Smooth muscle cell (in vitro differentiated cells): ENCODE data around the gene SGTB. TPM values are rescaled to one million over a fixed set of nuclear protein-coding genes. Genes with fewer than 3 reads are reported as not detected.

Source experiments
- DNase-seq: peaks from one replicate; lab custom pipeline; 2025; ENCODE audit not compliant: unreplicated experiment; lab: John Stamatoyannopoulos, UW
- H2AFZ ChIP-seq: fragments of 200-600 bp; sonication (generic); 2 replicates; pipeline ENCODE4 v1.6.0; 2016; ENCODE audit warnings: antibody characterized with exemption, low read depth, mild to moderate bottlenecking
- H3F3A ChIP-seq: fragments of 200-600 bp; sonication (generic); 2 replicates; pipeline ENCODE4 v1.6.0; 2017; ENCODE audit warnings: antibody characterized with exemption, low read depth
- H3K27ac ChIP-seq: fragments of 200-600 bp; sonication (generic); 2 replicates; pipeline ENCODE4 v1.5.1; 2016; ENCODE audit warnings: low read depth, mild to moderate bottlenecking
- H3K27me3 ChIP-seq: fragments of 200-600 bp; sonication (generic); 2 replicates; pipeline ENCODE4 v1.6.1; 2016; ENCODE audit warnings: low read depth, mild to moderate bottlenecking
- H3K36me3 ChIP-seq: fragments of 200-600 bp; sonication (generic); 2 replicates; pipeline ENCODE4 v1.5.1; 2016; ENCODE audit warnings: low read depth
- H3K4me1 ChIP-seq: fragments of 200-600 bp; sonication (generic); 2 replicates; pipeline ENCODE4 v1.5.1; 2016; ENCODE audit warnings: low read depth
- H3K4me2 ChIP-seq: fragments of 200-600 bp; sonication (generic); 2 replicates; pipeline ENCODE4 v1.6.0; 2016; ENCODE audit warnings: mild to moderate bottlenecking
- H3K4me3 ChIP-seq: fragments of 200-600 bp; sonication (generic); 2 replicates; pipeline ENCODE4 v1.5.1; 2016; ENCODE audit warnings: mild to moderate bottlenecking
- H3K79me2 ChIP-seq: fragments of 200-600 bp; sonication (generic); 2 replicates; pipeline ENCODE4 v1.6.0; 2016; ENCODE audit warnings: low read depth, mild to moderate bottlenecking
- H3K9ac ChIP-seq: fragments of 200-600 bp; sonication (generic); 2 replicates; pipeline ENCODE4 v1.6.0; 2016; ENCODE audit warnings: low read depth
- H3K9me3 ChIP-seq: fragments of 200-600 bp; sonication (generic); replicated peaks from 2 replicates; pipeline ENCODE4 v1.5.1; 2016; ENCODE audit warnings: low read depth
- H4K20me1 ChIP-seq: fragments of 200-600 bp; sonication (generic); 2 replicates; pipeline ENCODE4 v1.6.0; 2016; ENCODE audit warnings: low read depth
- WGBS: methylation state at CpG from one replicate; pipeline ENCODE4 v1.1.7; 2016; ENCODE audit warnings: low lambda C conversion rate; 5-methylcytosine and 5-hydroxymethylcytosine counted together
- polyA plus RNA-seq: library from polyadenylated mRNA; unstranded; fragments of >200 nt; fragmentation: Nextera tagmentation; extraction: Ambion mirVana; gene quantifications from 2 replicates; pipeline ENCODE4 v1.2.1, GENCODE V29; 2016
- total RNA-seq: library from RNA; depleted of rRNA; stranded (reverse); fragments of >200 nt; gene quantifications from 2 replicates; pipeline ENCODE4 v1.2.3, GENCODE V29; 2014
- TF ChIP-seq, protein P1 (sequence below): fragments of 200-600 bp; sonication (generic); IDR thresholded peaks from 2 replicates; pipeline ENCODE4 v1.5.1; 2017; ENCODE audit warnings: borderline replicate concordance, mild to moderate bottlenecking, antibody characterized with exemption; ENCODE audit not compliant: insufficient read depth, poor library complexity, severe bottlenecking

SGTB gene
- total and polyA plus RNA-seq, 2 experiments from 2014 or later, result 5.3 to 12.8 TPM

- Histone ChIP-seq H3F3A (no peaks in the 10 kb centered on the region), H3K79me2 (peaks cover 5% of the 10 kb centered on the region), H3K4me1 (no peaks in the 10 kb centered on the region), H3K4me3 (no peak overlapping the region), H4K20me1 (no peaks in the 10 kb centered on the region), H3K36me3 (no peaks in the 10 kb centered on the region), H2AFZ (no peak overlapping the region), H3K27me3 (no peaks in the 10 kb centered on the region), H3K27ac (no peak overlapping the region), H3K9me3 (no peaks in the 10 kb centered on the region), H3K4me2 (no peak overlapping the region), H3K9ac (no peak overlapping the region)
- TF ChIP-seq, protein P1, sequence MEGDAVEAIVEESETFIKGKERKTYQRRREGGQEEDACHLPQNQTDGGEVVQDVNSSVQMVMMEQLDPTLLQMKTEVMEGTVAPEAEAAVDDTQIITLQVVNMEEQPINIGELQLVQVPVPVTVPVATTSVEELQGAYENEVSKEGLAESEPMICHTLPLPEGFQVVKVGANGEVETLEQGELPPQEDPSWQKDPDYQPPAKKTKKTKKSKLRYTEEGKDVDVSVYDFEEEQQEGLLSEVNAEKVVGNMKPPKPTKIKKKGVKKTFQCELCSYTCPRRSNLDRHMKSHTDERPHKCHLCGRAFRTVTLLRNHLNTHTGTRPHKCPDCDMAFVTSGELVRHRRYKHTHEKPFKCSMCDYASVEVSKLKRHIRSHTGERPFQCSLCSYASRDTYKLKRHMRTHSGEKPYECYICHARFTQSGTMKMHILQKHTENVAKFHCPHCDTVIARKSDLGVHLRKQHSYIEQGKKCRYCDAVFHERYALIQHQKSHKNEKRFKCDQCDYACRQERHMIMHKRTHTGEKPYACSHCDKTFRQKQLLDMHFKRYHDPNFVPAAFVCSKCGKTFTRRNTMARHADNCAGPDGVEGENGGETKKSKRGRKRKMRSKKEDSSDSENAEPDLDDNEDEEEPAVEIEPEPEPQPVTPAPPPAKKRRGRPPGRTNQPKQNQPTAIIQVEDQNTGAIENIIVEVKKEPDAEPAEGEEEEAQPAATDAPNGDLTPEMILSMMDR, result no peak
- DNase-seq, result no peak
These were observed 47.2 kb downstream of the SGTB start for GRCh38 chr5:65674749-65675148.

- Histone ChIP-seq H2AFZ (no peak overlapping the region), H3F3A (no peaks in the 10 kb centered on the region), H3K4me2 (no peak overlapping the region), H3K27ac (peak overlapping the region; percentile 28), H4K20me1 (no peaks in the 10 kb centered on the region), H3K79me2 (no peaks in the 10 kb centered on the region), H3K4me1 (no peaks in the 10 kb centered on the region), H3K36me3 (no peaks in the 10 kb centered on the region), H3K9ac (no peak overlapping the region), H3K4me3 (no peak overlapping the region), H3K9me3 (no peaks in the 10 kb centered on the region), H3K27me3 (no peaks in the 10 kb centered on the region)
- DNase-seq, result no peak
- TF ChIP-seq, protein P1, result no peak
- 52% methylated on average over 1 of the region's 1 CpG for WGBS
These were observed 49.1 kb downstream of the SGTB start for GRCh38 chr5:65672796-65673195.

DNA sequence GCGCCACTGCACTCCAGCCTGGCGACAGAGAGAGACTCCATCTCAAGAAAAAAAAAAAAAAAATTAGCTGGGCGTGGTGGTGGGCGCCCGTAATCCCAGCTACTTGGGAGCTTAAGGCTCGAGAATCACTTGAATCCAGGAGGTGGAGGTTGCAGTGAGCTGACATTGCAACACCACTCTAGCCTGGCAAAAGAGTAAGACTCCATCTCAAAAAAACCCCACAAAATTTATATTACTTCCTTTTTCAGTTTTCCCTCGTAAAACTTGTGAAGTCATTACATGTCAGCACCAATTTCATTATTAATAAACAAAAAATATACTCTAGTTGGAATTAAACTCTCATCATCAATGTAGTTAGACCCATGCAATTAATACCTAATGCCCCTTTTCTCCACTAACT is 53.2 kb downstream of the SGTB start:
- Histone ChIP-seq H3K4me1 (no peaks in the 10 kb centered on the region), H3K4me2 (no peak overlapping the region), H3K9ac (no peak overlapping the region), H3F3A (peaks cover 3% of the 10 kb centered on the region), H3K79me2 (no peaks in the 10 kb centered on the region), H3K9me3 (no peaks in the 10 kb centered on the region), H3K4me3 (no peak overlapping the region), H3K27ac (no peak overlapping the region), H2AFZ (no peak overlapping the region), H3K27me3 (no peaks in the 10 kb centered on the region), H3K36me3 (no peaks in the 10 kb centered on the region), H4K20me1 (no peaks in the 10 kb centered on the region)
- TF ChIP-seq, protein P1, result no peak
- 85% methylated on average over 7 of the region's 7 CpGs for WGBS
- DNase-seq, result no peak

DNA sequence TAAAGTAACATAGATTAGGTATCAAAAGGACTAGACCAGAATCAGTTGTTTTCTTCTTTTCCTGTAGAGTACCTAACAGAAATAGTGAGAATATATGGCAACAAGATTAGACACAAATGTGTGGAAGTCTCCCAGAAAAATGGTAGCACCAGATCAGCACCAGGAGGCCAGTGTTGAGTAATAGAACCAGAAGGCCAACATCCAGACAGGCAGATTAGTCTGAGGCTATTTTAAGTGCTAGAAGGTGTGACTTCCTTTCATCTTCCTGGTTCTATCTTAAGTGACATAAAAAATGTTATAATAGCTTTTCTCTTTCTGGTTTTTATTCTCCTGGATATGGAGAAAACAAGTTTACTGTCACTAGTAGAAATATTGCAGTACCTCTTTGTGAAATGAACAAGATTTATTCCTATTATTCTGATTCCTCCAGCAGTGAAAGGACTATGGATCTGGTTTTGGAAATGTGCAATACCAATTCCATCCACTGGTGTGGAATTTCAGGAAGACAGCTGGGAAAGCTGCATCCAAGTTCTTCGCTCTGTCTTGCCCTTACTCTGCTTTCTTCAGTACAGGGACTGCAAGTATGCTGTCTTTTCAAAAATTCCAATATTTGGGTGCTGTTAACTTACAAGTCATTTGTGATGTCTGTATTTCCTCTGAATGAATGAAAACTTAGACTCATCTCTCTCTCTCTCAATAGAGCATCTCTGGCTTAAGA is 57.9 kb downstream of the SGTB start:
- Histone ChIP-seq H3K4me2 (no peak overlapping the region), H4K20me1 (no peaks in the 10 kb centered on the region), H3K9ac (no peak overlapping the region), H3K79me2 (no peaks in the 10 kb centered on the region), H3K27me3 (no peaks in the 10 kb centered on the region), H3K27ac (no peak overlapping the region), H3F3A (peaks cover 3% of the 10 kb centered on the region), H3K9me3 (no peaks in the 10 kb centered on the region), H2AFZ (no peak overlapping the region), H3K4me1 (no peaks in the 10 kb centered on the region), H3K36me3 (peaks cover 4% of the 10 kb centered on the region), H3K4me3 (no peak overlapping the region)
- DNase-seq, result no peak
- TF ChIP-seq, protein P1, result peak; percentile 43
- 86% methylated on average over 1 of the region's 1 CpG for WGBS
